Measurements from ENCODE around the gene POFUT1. TPM values are rescaled to one million over a fixed set of nuclear protein-coding genes. Genes with fewer than 3 reads are reported as not detected.
"Not testable (repeated sequence)": the region's sequence is repeated elsewhere in the genome, so short reads cannot be mapped to it uniquely, and the experiment has no call there.

POFUT1 gene
- polyA plus RNA-seq, 1 donor = 30.0 TPM

DNA sequence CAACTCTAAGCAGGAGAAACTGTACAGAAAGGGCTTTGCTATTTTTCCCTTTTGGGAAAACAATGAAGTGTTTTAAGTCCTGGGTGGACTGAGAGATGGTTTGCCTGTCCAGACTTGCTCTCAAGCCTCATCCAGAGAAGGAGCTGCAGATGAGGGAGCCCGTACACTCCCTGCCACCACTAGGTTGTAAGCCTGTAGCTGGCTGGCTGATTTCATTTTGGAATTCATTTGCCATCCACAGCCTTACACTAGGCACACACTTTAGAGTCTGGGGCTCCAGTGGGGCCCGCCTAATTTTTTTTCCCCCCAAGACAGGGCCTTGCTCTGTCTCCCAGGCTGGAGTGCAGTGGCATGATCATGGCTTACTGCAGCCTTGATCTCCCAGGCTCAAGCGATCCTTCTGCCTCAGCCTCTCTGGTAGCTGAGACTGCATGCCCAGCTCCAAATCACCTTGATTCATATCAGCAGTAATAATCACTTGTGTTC lies 28.4 kb downstream of the POFUT1 start:
- no peak for DNase-seq

GRCh38 chr20:32236819-32237218 lies 29.1 kb downstream of the POFUT1 start:
- DNase-seq = no peak

DNA sequence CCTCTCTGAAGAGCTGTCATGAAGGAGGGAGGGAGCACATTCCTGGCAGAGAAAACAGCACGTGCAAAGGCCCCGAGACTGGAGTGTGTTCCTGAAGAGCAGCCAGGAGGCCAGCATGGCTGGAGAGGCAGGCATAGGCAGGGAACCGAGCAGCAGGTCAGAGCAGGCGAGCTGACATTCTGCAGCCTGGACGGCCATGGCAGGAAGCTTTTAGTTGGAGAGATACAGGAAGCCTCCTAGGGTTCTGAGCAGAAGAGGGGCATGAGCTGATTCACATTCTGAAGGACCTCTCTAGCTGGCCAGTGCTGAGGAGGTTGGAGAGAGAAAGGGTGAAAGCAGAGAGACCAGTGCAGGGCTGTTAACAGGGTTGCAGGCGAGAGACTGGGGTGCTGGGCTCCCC lies 29.7 kb downstream of the POFUT1 start:
- DNase-seq = no peak

- no peak for DNase-seq
Measured at GRCh38 chr20:32238483-32239425, 31.1 kb downstream of the POFUT1 start.

- DNase-seq = no peak
Measured at GRCh38 chr20:32240205-32240604, 32.5 kb downstream of the POFUT1 start.

GRCh38 chr20:32241807-32242206 lies 34.1 kb downstream of the POFUT1 start:
- DNase-seq = no peak

DNA sequence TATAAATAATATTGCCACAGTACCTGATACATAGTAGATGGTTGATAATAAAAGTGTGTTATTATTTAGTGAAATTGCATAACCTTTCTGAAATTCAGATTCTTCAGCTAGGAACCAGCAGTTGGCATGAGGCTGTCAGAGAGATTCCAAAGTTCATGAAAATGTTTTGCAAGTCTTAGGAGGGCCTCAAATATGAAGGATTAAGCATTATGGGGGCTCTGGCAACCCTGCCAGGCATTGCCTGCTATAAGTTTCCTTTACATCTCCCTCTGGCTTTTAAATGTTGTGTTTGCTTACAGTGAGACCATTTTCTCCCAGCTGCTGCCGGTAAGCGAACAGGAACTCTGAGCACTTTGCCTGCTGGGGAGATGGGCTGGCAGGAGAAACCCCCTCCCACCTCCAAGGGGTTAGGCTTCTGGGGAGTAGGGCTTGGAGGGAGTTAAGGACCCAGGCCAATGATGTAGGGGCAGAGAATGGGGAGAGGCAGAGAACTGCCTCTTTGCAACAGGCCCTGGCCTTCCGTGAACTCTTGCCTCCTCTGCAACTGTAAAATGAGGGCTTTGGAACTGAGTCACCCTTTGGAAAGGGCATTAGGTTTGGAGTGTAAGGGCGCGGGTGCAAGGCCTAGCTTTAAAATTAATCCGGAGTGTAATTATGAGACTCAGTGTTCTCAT lies 36.6 kb downstream of the POFUT1 start:
- no peak for DNase-seq

DNA sequence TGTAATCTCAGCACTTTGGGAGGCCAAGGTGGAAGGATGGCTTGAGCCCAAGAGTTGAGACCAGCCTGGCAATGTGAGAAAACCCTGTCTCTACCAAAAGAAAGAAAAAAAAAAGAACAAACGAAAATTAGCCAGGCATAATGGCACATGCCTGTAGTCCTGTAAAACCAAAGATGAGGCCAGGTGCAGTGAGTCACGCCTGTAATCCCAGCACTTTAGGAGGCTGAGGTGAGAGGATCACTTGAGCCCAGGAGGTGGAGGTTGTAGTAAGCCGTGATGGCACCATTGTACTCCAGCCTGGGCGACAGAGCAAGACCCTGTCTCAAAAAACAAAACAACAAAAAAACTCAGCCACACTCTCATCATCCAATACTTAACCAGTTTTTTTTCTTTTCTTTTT lies 37.3 kb downstream of the POFUT1 start:
- no peak for DNase-seq

DNA sequence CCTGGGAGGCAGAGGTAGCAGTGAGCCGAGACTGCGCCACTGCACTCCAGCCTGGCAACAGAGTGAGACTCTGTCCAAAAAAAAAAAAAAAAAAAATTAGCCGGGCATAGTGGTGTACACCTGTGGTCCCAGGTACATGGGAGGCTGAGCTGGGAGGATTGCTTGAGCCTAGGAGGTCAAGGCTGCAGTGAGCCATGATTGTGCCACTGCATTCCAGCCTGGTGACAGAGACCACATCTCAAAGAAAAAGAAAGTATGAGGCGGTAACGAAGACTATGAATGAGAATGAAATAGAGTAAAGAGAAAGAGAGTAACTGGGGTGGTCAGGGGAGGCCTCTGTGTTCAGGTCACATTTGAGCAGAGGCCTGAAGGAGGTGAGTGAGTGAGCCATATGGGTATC lies 38.5 kb downstream of the POFUT1 start:
- not testable (repeated sequence) for DNase-seq

GRCh38 chr20:32248043-32248442 lies 40.4 kb downstream of the POFUT1 start:
- no peak for DNase-seq

DNA sequence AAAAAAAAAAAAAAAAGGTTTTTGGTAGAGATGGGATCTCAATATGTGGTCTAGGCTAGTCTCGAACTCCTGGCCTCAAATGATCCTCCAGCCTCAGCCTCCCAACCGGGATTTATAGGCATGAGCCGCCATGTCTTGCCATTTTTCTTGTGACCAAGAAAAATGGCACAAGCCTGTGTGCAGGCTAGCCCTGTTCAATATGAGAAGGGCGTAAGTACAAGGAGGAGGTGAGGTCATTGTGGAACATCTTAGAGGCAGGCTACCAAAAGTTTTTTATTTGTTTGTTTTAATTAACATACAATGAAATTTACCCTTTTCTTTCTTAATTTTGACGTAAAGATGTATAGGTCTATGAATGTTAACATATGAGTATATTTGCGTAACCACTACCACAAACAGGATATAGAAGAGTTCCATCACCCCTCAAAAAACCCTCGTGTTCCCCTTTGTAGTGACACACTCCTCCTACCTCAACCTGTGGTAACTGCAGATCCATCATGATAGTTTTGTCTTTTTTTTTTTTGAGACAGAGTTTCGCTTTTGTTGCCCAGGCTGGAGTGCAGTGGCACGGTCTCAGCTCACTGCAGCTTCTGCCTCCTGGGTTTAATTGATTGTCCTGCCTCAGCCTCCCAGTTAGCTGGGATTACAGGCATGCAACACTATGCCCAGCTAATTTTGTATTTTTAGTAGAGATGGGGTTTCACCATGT lies 41.5 kb downstream of the POFUT1 start:
- DNase-seq = no peak

- DNase-seq = no peak
Measured at GRCh38 chr20:32251470-32251869, 43.8 kb downstream of the POFUT1 start.

DNA sequence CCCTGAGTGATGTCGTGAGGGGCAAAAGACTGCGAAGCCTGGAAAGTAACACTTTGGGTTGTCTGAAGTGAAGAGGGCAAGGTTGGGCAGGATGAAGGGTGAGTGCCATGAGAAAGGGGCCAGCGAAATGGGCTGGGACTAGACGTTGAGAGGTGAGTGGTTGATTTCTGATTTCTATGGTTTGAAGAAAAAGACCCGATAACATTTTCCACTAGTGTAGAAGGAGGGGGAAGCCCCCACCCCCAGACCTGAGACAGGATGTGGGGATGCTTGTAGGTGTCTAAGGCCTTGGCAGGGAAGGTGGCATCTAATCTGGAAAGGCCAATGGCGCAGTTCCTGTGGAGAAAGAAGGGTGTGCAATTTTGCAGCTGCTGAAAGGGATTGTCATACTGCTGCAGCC lies 44.5 kb downstream of the POFUT1 start:
- no peak for DNase-seq

- not testable (repeated sequence) for DNase-seq
Measured at GRCh38 chr20:32260973-32261372, 53.3 kb downstream of the POFUT1 start.

GRCh38 chr20:32261644-32262043 lies 54.0 kb downstream of the POFUT1 start:
- DNase-seq = no peak

- no peak for DNase-seq
Measured at GRCh38 chr20:32263398-32263954, 55.8 kb downstream of the POFUT1 start.

GRCh38 chr20:32271620-32272019 lies 63.9 kb downstream of the POFUT1 start:
- DNase-seq = no peak

GRCh38 chr20:32274359-32274758 lies 66.7 kb downstream of the POFUT1 start:
- no peak for DNase-seq

DNA sequence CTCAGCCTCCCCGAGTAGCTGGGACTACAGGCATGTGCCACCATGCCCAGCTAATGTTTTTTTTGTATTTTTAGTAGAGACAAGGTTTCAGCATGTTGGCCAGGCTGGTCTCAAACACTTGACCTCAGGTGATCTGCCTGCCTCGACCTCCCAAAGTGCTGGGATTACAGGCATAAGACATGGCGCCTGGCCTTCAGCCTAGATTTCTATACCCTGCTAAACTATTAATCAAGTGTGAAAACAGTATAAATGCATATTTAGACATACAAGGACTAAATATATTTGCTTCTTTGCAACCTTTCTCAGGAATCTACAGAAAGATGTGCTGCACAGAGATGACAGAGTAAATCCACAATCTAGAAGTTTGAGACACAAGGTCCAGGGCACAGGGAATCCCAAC lies 67.5 kb downstream of the POFUT1 start:
- not testable (repeated sequence) for DNase-seq

DNA sequence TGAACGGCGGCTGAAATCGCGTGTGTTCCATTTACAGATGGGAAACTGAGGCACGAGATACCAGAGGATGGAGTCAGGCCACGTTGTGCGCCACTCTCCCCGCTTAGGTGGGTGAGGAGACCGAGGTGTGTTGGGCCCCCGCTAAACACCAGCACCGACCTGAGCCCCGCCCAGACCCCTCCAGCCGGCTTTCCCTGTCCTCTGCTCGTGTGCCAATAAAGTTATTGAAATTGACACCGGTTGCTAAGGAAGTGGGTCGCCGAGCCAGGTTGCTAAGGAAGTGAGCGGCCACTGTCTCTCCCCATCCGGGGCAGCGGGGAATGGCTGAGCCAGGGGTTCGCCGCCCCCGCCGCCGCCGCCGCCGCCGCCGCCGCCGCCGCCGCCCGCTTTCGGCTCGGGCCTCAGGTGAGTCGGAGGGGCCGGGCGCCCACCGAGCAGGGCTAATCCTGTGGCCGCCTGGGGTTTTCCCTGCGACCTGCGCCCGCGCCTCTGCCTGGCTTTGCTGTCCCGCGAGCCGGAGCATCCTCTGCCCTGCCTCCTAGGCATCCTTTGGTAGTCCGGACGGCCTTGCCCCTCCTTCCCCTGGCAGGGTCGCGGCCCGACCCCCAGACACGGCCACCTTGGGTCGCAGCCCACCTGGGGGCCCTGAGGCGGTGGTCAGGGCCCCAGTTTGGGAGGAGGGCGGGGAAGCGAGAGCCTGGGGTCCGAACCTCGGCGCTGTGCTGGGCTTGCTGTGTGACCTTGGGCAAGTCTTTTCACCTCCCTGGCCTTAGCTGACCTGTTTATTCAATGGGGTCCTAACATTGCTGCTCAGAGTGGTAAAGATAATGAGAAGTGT lies 69.9 kb downstream of the POFUT1 start, which contains the start of gene KIF3B:
TSS of gene KIF3B (plus strand) at position 291 of the 838 bp plus-strand sequence. CDS start 32,127 bp downstream, outside the sequence.
- DNase-seq = peak; percentile 89

- no peak for DNase-seq
Measured at GRCh38 chr20:32278199-32278643, 70.5 kb downstream of the POFUT1 start.
